ENCODE data around the gene SGCD. TPM values are rescaled to one million over a fixed set of nuclear protein-coding genes. Genes with fewer than 3 reads are reported as not detected.

SGCD gene
- total and polyA plus RNA-seq, 2 of the 4 experiments (the other 2 are of a cell fraction) = 5.8 to 10.6 TPM

GRCh38 chr5:156351423-156351822 is 24.5 kb downstream of the SGCD start:
- no TSS peak for BruUV-seq (replicated peaks)
- Histone ChIP-seq H3K4me2 (ENCODE audit: low read depth, low read length) (no peak overlapping the region), H2BK15ac (ENCODE audit: low read depth, low read length) (no peak overlapping the region), H3K14ac (replicated peaks; ENCODE audit: low read depth, low read length) (no peak overlapping the region), H3K9me1 (ENCODE audit: insufficient read depth, low read length) (no peaks in the 10 kb centered on the region), H4K20me1 (ENCODE audit: insufficient read depth, low read length) (no peaks in the 10 kb centered on the region; the same call in 1 of the 2 replicates), H4K91ac (ENCODE audit: insufficient read depth, low read depth, low read length) (no peak overlapping the region), H3K23ac (ENCODE audit: low read depth, low read length) (no peak overlapping the region), H2AFZ (replicated peaks; ENCODE audit: low read length, poor library complexity) (no peak overlapping the region), H2AK9ac (replicated peaks; ENCODE audit: low read depth, low read length, poor library complexity) (no peak overlapping the region), H3K27me3 (ENCODE audit: control insufficient read depth, insufficient read depth, low read length) (no peaks in the 10 kb centered on the region), H3K9me3 (ENCODE audit: control insufficient read depth, insufficient read depth, low read length) (no peaks in the 10 kb centered on the region), H3K4me1 (ENCODE audit: control insufficient read depth, insufficient read depth, low read length) (peaks cover 2% of the 10 kb centered on the region; the same call in 1 of the 2 replicates), H2AK5ac (ENCODE audit: low read depth, low read length) (no peak overlapping the region), H3K79me1 (ENCODE audit: low read depth in 1 of 2, low read length in 2 of 2) (no peaks in the 10 kb centered on the region; a peak in 1 of 4 replicates), H4K8ac (ENCODE audit: low read depth in 2 of 2, low read length in 2 of 2) (no peak overlapping the region), H3K27ac (ENCODE audit: insufficient read depth, low read length) (no peak overlapping the region), H3K18ac (ENCODE audit: low read depth, low read length) (no peak overlapping the region), H3K4ac (ENCODE audit: low read depth, low read length) (no peak overlapping the region), H3K9ac (ENCODE audit: low read depth, low read length) (no peak overlapping the region), H4K5ac (ENCODE audit: low read depth, low read length) (no peak overlapping the region), H2BK5ac (ENCODE audit: low read depth, low read length, poor library complexity, severe bottlenecking) (no peak overlapping the region), H2BK120ac (ENCODE audit: low read depth, low read length) (no peak overlapping the region), H3K36me3 (ENCODE audit: control insufficient read depth, insufficient read depth, low read length) (peaks cover 5% of the 10 kb centered on the region; the same call in 1 of the 2 replicates), H3K4me3 (ENCODE audit: insufficient read depth, low read depth, low read length) (no peak overlapping the region), H2BK20ac (ENCODE audit: low read depth, low read length) (no peak overlapping the region), H3K56ac (ENCODE audit: extremely low read depth, insufficient read depth, low read length) (no peak overlapping the region)
- intact Hi-C loops (cut with micrococcal nuclease) = loop anchor here (10.0 kb wide), 1 partner anchor 463 kb away; no protein-coding TSS in a partner anchor
- no peak for TF ChIP-seq CEBPB (IDR thresholded peaks at IDR 0.05; ENCODE audit: low read depth, low read length)
- TF ChIP-seq CTCF (conservative IDR thresholded peaks at IDR 0.05; ENCODE audit: low read depth, low read length) = no peak
- no peak for TF ChIP-seq RAD21 (IDR thresholded peaks at IDR 0.05; ENCODE audit: low read length)
- TF ChIP-seq ELK1 (IDR thresholded peaks at IDR 0.05; ENCODE audit: borderline replicate concordance, low read depth, low read length) = no peak
- TF ChIP-seq MAZ (IDR thresholded peaks at IDR 0.05; ENCODE audit: borderline replicate concordance, low read depth, low read length) = no peak
- no peak for TF ChIP-seq MXI1 (IDR thresholded peaks at IDR 0.05; ENCODE audit: borderline replicate concordance, low read depth, low read length)
- no peak for TF ChIP-seq SMC3 (IDR thresholded peaks at IDR 0.05; ENCODE audit: low read depth, low read length)
- no peak for TF ChIP-seq POLR2A (IDR thresholded peaks at IDR 0.05; ENCODE audit: low read depth, low read length)
- no peak for TF ChIP-seq FOS (IDR thresholded peaks at IDR 0.05; ENCODE audit: low read depth, low read length)
- no peak for TF ChIP-seq MAFK (IDR thresholded peaks at IDR 0.05; ENCODE audit: low read depth, low read length)
- no peak for TF ChIP-seq RCOR1 (IDR thresholded peaks at IDR 0.05; ENCODE audit: insufficient replicate concordance, low read length)
- TF ChIP-seq NFE2L2 (IDR thresholded peaks at IDR 0.05; ENCODE audit: low read depth, low read length) = no peak
- no peak for TF ChIP-seq BHLHE40 (IDR thresholded peaks at IDR 0.05; ENCODE audit: low read depth, low read length)
- TF ChIP-seq CHD1 (IDR thresholded peaks at IDR 0.05; ENCODE audit: low read depth, low read length) = no peak
- TF ChIP-seq USF2 (IDR thresholded peaks at IDR 0.05; ENCODE audit: low read depth, low read length) = no peak
- no peak for TF ChIP-seq RFX5 (IDR thresholded peaks at IDR 0.05; ENCODE audit: low read depth, low read length)
- POLR2A ChIA-PET (ENCODE audit: unreplicated experiment) = no interaction called here
- in situ Hi-C loops (cut with MboI; ENCODE audit: low sequenced_read_pairs) = no loop called here
- ATAC-seq (ENCODE audit: low read depth) (no peak), DNase-seq (no peak)
- CTCF ChIA-PET = no interaction called here
- dilution Hi-C loops (cut with HindIII; ENCODE audit: low sequenced_read_pairs, unreplicated experiment) = no loop called here
- WGBS, 2 experiments (ENCODE audit: extremely low coverage in 2 of 2, insufficient read length in 1 of 2) = no CpG with 5 or more reads among the region's 4 CpGs

Measured in IMR-90 (cell line).